Measurements from ENCODE around the gene HTRA1. TPM values are rescaled to one million over a fixed set of nuclear protein-coding genes. Genes with fewer than 3 reads are reported as not detected.
A peak's percentile ranks its signal among the peaks of the same experiment; 100 is the strongest.

The HTRA1 gene
- total and polyA plus RNA-seq, 7 donors, result 22.7 to 162 (median 119) TPM

DNA sequence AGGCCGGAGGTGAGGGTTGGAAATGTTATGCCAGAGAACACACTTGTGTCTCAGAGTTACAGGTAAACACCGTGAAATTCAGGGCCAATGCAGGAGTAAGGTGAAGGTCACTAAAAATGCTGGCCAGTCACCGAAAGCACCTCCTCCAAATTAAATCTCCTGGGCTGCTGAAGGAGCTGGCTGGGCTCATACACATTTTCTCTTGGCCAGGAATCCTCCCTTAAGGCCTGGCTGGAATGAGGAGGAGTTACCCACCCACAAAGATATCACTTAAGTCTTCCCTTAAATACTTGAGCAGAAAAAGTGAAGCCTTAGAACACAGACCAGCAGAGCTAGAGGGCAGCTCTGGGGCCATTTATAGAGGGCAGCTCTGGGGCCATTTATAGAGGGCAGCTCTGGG is 46.3 kb downstream of the HTRA1 start:
- DNase-seq, result no peak
- 90 to 92% methylated on average over 3 of the region's 3 CpGs for WGBS, 2 donors
- H3K36me3 ChIP-seq, result peaks cover 20 to 58% (median 26%) of the 10 kb centered on the region in 4 donors
- no peak overlapping the region for H3K4me3 ChIP-seq
- H3K4me1 ChIP-seq, result peaks cover 0 to 20% (median 17%) of the 10 kb centered on the region in 4 donors
- no peak for TF ChIP-seq EP300 (IDR thresholded peaks at IDR 0.05)
- TF ChIP-seq CTCF (IDR thresholded peaks at IDR 0.05), result no peak
- TF ChIP-seq POLR2AphosphoS5 (IDR thresholded peaks at IDR 0.05), result no peak
- TF ChIP-seq POLR2A (IDR thresholded peaks at IDR 0.05), result no peak
- no peaks in the 10 kb centered on the region for H3K9me3 ChIP-seq
- H3K27ac ChIP-seq, result no peak overlapping the region
- no peaks in the 10 kb centered on the region for H3K27me3 ChIP-seq
- intact Hi-C loops (cut with DNase I), result loop anchor here (5.0 kb wide), 2 partner anchors 60 to 205 kb away; no protein-coding TSS in a partner anchor

GRCh38 chr10:122508021-122508420 is 46.7 kb downstream of the HTRA1 start:
- H3K4me1 ChIP-seq, result peaks cover 0 to 20% (median 17%) of the 10 kb centered on the region in 4 donors
- 90 to 92% methylated on average over 5 of the region's 5 CpGs for WGBS, 2 donors
- H3K27ac ChIP-seq, result no peak overlapping the region
- H3K4me3 ChIP-seq, result no peak overlapping the region
- TF ChIP-seq EP300 (IDR thresholded peaks at IDR 0.05) (no peak), POLR2A (IDR thresholded peaks at IDR 0.05) (no peak), CTCF (IDR thresholded peaks at IDR 0.05) (no peak), POLR2AphosphoS5 (IDR thresholded peaks at IDR 0.05) (no peak)
- no peak for DNase-seq
- no peaks in the 10 kb centered on the region for H3K27me3 ChIP-seq
- peaks cover 20 to 58% (median 26%) of the 10 kb centered on the region in 4 donors for H3K36me3 ChIP-seq
- H3K9me3 ChIP-seq, result no peaks in the 10 kb centered on the region
- intact Hi-C loops (cut with DNase I), result loop anchor here (5.0 kb wide), 2 partner anchors 59 to 206 kb away; no protein-coding TSS in a partner anchor

GRCh38 chr10:122509323-122509722 is 48.0 kb downstream of the HTRA1 start:
- 76 to 86% methylated on average over 11 of the region's 11 CpGs for WGBS, 2 donors
- H3K36me3 ChIP-seq, result peaks cover 24 to 65% (median 27%) of the 10 kb centered on the region in 4 donors
- H3K27me3 ChIP-seq, result no peaks in the 10 kb centered on the region
- intact Hi-C loops (cut with DNase I), result loop anchor here (5.0 kb wide), 2 partner anchors 58 to 207 kb away; no protein-coding TSS in a partner anchor
- no peak for DNase-seq
- H3K9me3 ChIP-seq, result no peaks in the 10 kb centered on the region
- H3K4me1 ChIP-seq, result peaks cover 0 to 13% (median 12%) of the 10 kb centered on the region in 4 donors
- no peak overlapping the region for H3K4me3 ChIP-seq
- peak overlapping the region in 1 of 4 donors; percentile 7 for H3K27ac ChIP-seq
- no peak for TF ChIP-seq CTCF (IDR thresholded peaks at IDR 0.05)

GRCh38 chr10:122510326-122510725 is 49.0 kb downstream of the HTRA1 start:
- H3K36me3 ChIP-seq, result peaks cover 24 to 75% (median 33%) of the 10 kb centered on the region in 4 donors

More at GRCh38 chr10:122510326-122510725, 49.0 kb downstream of the HTRA1 start:
- Histone ChIP-seq H3K4me1 (peaks cover 0 to 3% (median 2%) of the 10 kb centered on the region in 4 donors), H3K27me3 (no peaks in the 10 kb centered on the region), H3K27ac (no peak overlapping the region), H3K9me3 (no peaks in the 10 kb centered on the region), H3K4me3 (no peak overlapping the region)
- DNase-seq, result no peak
- TF ChIP-seq POLR2AphosphoS5 (IDR thresholded peaks at IDR 0.05) (no peak), POLR2A (IDR thresholded peaks at IDR 0.05) (no peak), CTCF (IDR thresholded peaks at IDR 0.05) (no peak), EP300 (IDR thresholded peaks at IDR 0.05) (no peak)
- intact Hi-C loops (cut with DNase I), result no loop called here
- WGBS, 2 donors, result 88 to 92% methylated on average over 11 of the region's 11 CpGs

Measured in sigmoid colon (tissue), 7 donors.